Upper lobe of left lung (tissue), 4 donors: ENCODE results near the gene PDF.

Source experiments
- CTCF ChIP-seq, 6 experiments: fragments of 450-650 bp in 4 of 6; fragments of 200-600 bp in 2 of 6; sonication (generic) in 2 of 6; IDR thresholded peaks; one replicate each; pipeline ENCODE4 v1.5.1; 2016 to 2019; ENCODE audit warnings: antibody characterized with exemption in 6 of 6
- EP300 ChIP-seq, 4 donors: sonication (generic); formaldehyde crosslinking; IDR thresholded peaks; one replicate each; pipeline ENCODE4 v1.5.1; 2017; ENCODE audit warnings: antibody characterized with exemption in 4 of 4, control low read depth in 2 of 4
- POLR2A ChIP-seq, 4 donors: fragments of 450-650 bp; IDR thresholded peaks; one replicate each; pipeline ENCODE4 v1.5.1; 2016 to 2017; ENCODE audit warnings: antibody characterized with exemption in 4 of 4, mild to moderate bottlenecking in 2 of 4
- POLR2AphosphoS5 ChIP-seq, 2 donors: sonication (generic); formaldehyde crosslinking; IDR thresholded peaks; one replicate each; pipeline ENCODE4 v1.5.1; 2017; ENCODE audit warnings: antibody characterized with exemption in 2 of 2

- TF ChIP-seq POLR2A (IDR thresholded peaks at IDR 0.05), result no peak
- no peak for TF ChIP-seq CTCF (IDR thresholded peaks at IDR 0.05)
- no peak for TF ChIP-seq EP300 (IDR thresholded peaks at IDR 0.05)
- no peak for TF ChIP-seq POLR2AphosphoS5 (IDR thresholded peaks at IDR 0.05)
Observed at GRCh38 chr16:69320740-69321073, 9.7 kb downstream of the PDF start.
